GM21423 (cell line): ENCODE measurements around the gene HMX2.
"Not testable (repeated sequence)": the region's sequence is repeated elsewhere in the genome, so short reads cannot be mapped to it uniquely, and the experiment has no call there.

Experiments used
- ATAC-seq: cut with Tn5 transposase; IDR thresholded peaks from one replicate; pipeline ENCODE4 v1.9.1; 2021; ENCODE audit warnings: mild to moderate bottlenecking, moderate library complexity; ENCODE audit not compliant: unreplicated experiment

The HMX2 gene

GRCh38 chr10:123150271-123150985, 2.5 kb downstream of the HMX2 start:
- no peak for ATAC-seq

- no peak for ATAC-seq
These were observed 3.2 kb downstream of the HMX2 start for GRCh38 chr10:123150986-123151736.

- ATAC-seq: no peak
These were observed 3.8 kb downstream of the HMX2 start for GRCh38 chr10:123151737-123152135.

- no peak for ATAC-seq
These were observed 5.7 kb downstream of the HMX2 start for GRCh38 chr10:123153486-123154091.

GRCh38 chr10:123154092-123154710, 6.3 kb downstream of the HMX2 start, which contains the start of gene BUB3:
Gene BUB3 (plus strand): TSS chr10:123154402. CDS start chr10:123154918, 516 bp downstream.
- peak; percentile 93 for ATAC-seq

GRCh38 chr10:123154711-123155505, 7.0 kb downstream of the HMX2 start:
- ATAC-seq: peak; percentile 39

GRCh38 chr10:123156078-123156477, 8.1 kb downstream of the HMX2 start:
- ATAC-seq: no peak

- no peak for ATAC-seq
These were observed 9.3 kb downstream of the HMX2 start for GRCh38 chr10:123157210-123157609.

GRCh38 chr10:123158682-123159081, 10.7 kb downstream of the HMX2 start:
- no peak for ATAC-seq

- no peak for ATAC-seq
These were observed 12.5 kb downstream of the HMX2 start for GRCh38 chr10:123160311-123160980.

- ATAC-seq: no peak
These were observed 16.4 kb downstream of the HMX2 start for GRCh38 chr10:123164319-123164718.

GRCh38 chr10:123165445-123166072, 17.6 kb downstream of the HMX2 start:
- ATAC-seq: no peak

GRCh38 chr10:123166618-123167017, 18.7 kb downstream of the HMX2 start:
- no peak for ATAC-seq

GRCh38 chr10:123170961-123171360, 23.0 kb downstream of the HMX2 start:
- ATAC-seq: no peak

- not testable (repeated sequence) for ATAC-seq
These were observed 23.7 kb downstream of the HMX2 start for GRCh38 chr10:123171616-123172015.

- ATAC-seq: no peak
These were observed 27.8 kb downstream of the HMX2 start for GRCh38 chr10:123175389-123176387.

GRCh38 chr10:123178390-123178789, 30.5 kb downstream of the HMX2 start:
- ATAC-seq: not testable (repeated sequence)
